HepG2 (cell line): Measurements from ENCODE around the gene EOGT. TPM values are rescaled to one million over a fixed set of nuclear protein-coding genes. Genes with fewer than 3 reads are reported as not detected.

Source experiments
- ATAC-seq: fragments of 200-7000 bp; cut with Tn5 transposase; 3 replicates; pipeline ENCODE4 v1.9.1; 2020; ENCODE audit warnings: mild to moderate bottlenecking, moderate library complexity
- BruUV-seq: library from RNA; stranded (reverse); fragments of 400-500 nt; replicated peaks from 2 replicates; lab custom pipeline; 2021; lab: Mats Ljungman, UMichigan
- CTCF ChIA-PET: fragments of 300-600 bp; formaldehyde crosslinking; extraction: SDS; loops from one replicate; lab custom pipeline; 2021; ENCODE audit warnings: low total read pairs, inconsistent platforms, low intra/inter-chr PET ratio; lab: Yijun Ruan, JAX
- POLR2A ChIA-PET: fragments of 350-600 bp; sonication (Branson Sonifier 250); formaldehyde crosslinking; loops from one replicate; lab custom pipeline; 2020; ENCODE audit warnings: antibody characterized with exemption, inconsistent platforms; lab: Yijun Ruan, JAX
- DNase-seq: peaks from one replicate; pipeline ENCODE4 v3.0.0-alpha.2; 2015; ENCODE audit warnings: low spot score
- FAIRE-seq: peaks from 3 replicates; lab custom pipeline; 2011; peaks lifted over from hg19 to GRCh38; lab: Jason Lieb, UNC
- H2AFZ ChIP-seq: one replicate; pipeline ENCODE4 v1.6.1; 2011; ENCODE audit warnings: low read length, inconsistent platforms
- H3K27ac ChIP-seq: fragments of 300-600 bp; 3 replicates; pipeline ENCODE4 v1.8.0; 2011; ENCODE audit warnings: mixed run types, mild to moderate bottlenecking, mixed read lengths, low read length, inconsistent platforms; ENCODE audit not compliant: insufficient read depth; ENCODE audit errors: extremely low read length
- H3K27me3 ChIP-seq, 2 experiments: fragments of 200-600 bp in 1 of 2; 2 replicates in 1 of 2; 3 replicates in 1 of 2; pipeline versions ENCODE4 v1.6.0 to v1.8.0; 2011; ENCODE audit warnings: low read length in 2 of 2, mild to moderate bottlenecking in 2 of 2, moderate library complexity in 2 of 2, inconsistent platforms in 1 of 2; ENCODE audit not compliant: insufficient read depth in 2 of 2, control insufficient read depth in 1 of 2
- H3K36me3 ChIP-seq, 2 experiments: fragments of 200-600 bp in 1 of 2; replicated peaks in 1 of 2; 2 replicates in 1 of 2; 3 replicates in 1 of 2; pipeline versions ENCODE4 v1.5.1 to v1.8.0; 2011; ENCODE audit warnings: low read length in 2 of 2, inconsistent platforms in 1 of 2; ENCODE audit not compliant: insufficient read depth in 2 of 2, control insufficient read depth in 1 of 2
- H3K4me1 ChIP-seq: 2 replicates; pipeline ENCODE4 v1.5.1; 2012; ENCODE audit warnings: low read length, inconsistent platforms; ENCODE audit not compliant: insufficient read depth
- H3K4me2 ChIP-seq: 2 replicates; pipeline ENCODE4 v1.6.0; 2011; ENCODE audit warnings: low read depth, low read length, inconsistent platforms
- H3K4me3 ChIP-seq, 3 experiments: fragments of 200-600 bp in 1 of 3; sonication (generic), shearing (Covaris generic) in 1 of 3; replicated peaks in 1 of 3; 2 replicates each; pipeline ENCODE4 v1.5.1; 2011 to 2016; ENCODE audit warnings: low read length in 3 of 3, inconsistent platforms in 2 of 3, low read depth in 2 of 3, mild to moderate bottlenecking in 2 of 3, control low read depth in 1 of 3, mixed read lengths in 1 of 3; ENCODE audit not compliant: insufficient read depth in 1 of 3
- H3K79me2 ChIP-seq: one replicate; pipeline ENCODE4 v1.6.1; 2011; ENCODE audit warnings: low read length, inconsistent platforms; ENCODE audit not compliant: insufficient read depth
- H3K9ac ChIP-seq: 2 replicates; pipeline ENCODE4 v1.6.0; 2011; ENCODE audit warnings: mild to moderate bottlenecking, low read depth, low read length, inconsistent platforms; ENCODE audit not compliant: insufficient read depth
- H3K9me3 ChIP-seq: 2 replicates; pipeline ENCODE4 v1.5.1; 2012; ENCODE audit warnings: mild to moderate bottlenecking, low read length
- H4K20me1 ChIP-seq: 2 replicates; pipeline ENCODE4 v1.6.0; 2011; ENCODE audit warnings: inconsistent platforms, mild to moderate bottlenecking, low read length, moderate library complexity; ENCODE audit not compliant: insufficient read depth
- CCDC6 ChIP-seq: sonication (generic); formaldehyde crosslinking; IDR thresholded peaks from 2 replicates; pipeline ENCODE4 v1.8.1; 2022; ENCODE audit warnings: mild to moderate bottlenecking, missing genetic modification reagents, moderate library complexity
- GTF3A ChIP-seq: sonication (generic); formaldehyde crosslinking; conservative IDR thresholded peaks from 2 replicates; pipeline ENCODE4 v1.4.0; 2020; ENCODE audit warnings: mild to moderate bottlenecking, missing genetic modification reagents
- MAX ChIP-seq: IDR thresholded peaks from 2 replicates; pipeline ENCODE4 v1.6.1; 2012; ENCODE audit warnings: inconsistent platforms
- MXI1 ChIP-seq: IDR thresholded peaks from 3 replicates; pipeline ENCODE4 v1.6.1; 2012; ENCODE audit warnings: low read depth, low read length, inconsistent platforms, borderline replicate concordance
- NR2F2 ChIP-seq: IDR thresholded peaks from 2 replicates; pipeline ENCODE4 v1.6.1; 2012; ENCODE audit warnings: low read depth, inconsistent platforms, borderline replicate concordance
- RBM39 ChIP-seq: fragments of 200-400 bp; formaldehyde crosslinking; IDR thresholded peaks from one replicate; pipeline ENCODE4 v1.6.1; 2018; ENCODE audit warnings: antibody characterized with exemption, mild to moderate bottlenecking, low read depth, low read length; ENCODE audit not compliant: poor library complexity, severe bottlenecking
- RFX1 ChIP-seq: fragments of 450-650 bp; IDR thresholded peaks from 2 replicates; pipeline ENCODE4 v1.6.1; 2017
- TFAP4 ChIP-seq: sonication (generic); IDR thresholded peaks from 2 replicates; pipeline ENCODE4 v1.6.1; 2016; ENCODE audit warnings: low read depth, borderline replicate concordance
- TGIF2 ChIP-seq: IDR thresholded peaks from 2 replicates; pipeline ENCODE4 v1.6.1; 2016; ENCODE audit warnings: control low read depth, missing compliant biosample characterization
- TOPORS ChIP-seq: sonication (generic); formaldehyde crosslinking; IDR thresholded peaks from 2 replicates; pipeline ENCODE4 v1.8.0; 2023; ENCODE audit warnings: mild to moderate bottlenecking, missing genetic modification reagents
- ZHX2 ChIP-seq, 2 experiments: sonication (generic) in 1 of 2; formaldehyde crosslinking in 1 of 2; IDR thresholded peaks; 2 replicates each; pipeline versions ENCODE4 v1.6.1 to v1.9.0; 2014 to 2022; ENCODE audit warnings: antibody characterized with exemption in 1 of 2, borderline replicate concordance in 1 of 2, inconsistent platforms in 1 of 2, low read depth in 1 of 2, missing genetic modification reagents in 1 of 2
- ZNF263 ChIP-seq: sonication (generic); formaldehyde crosslinking; IDR thresholded peaks from 2 replicates; pipeline ENCODE4 v1.4.0; 2020; ENCODE audit warnings: missing genetic modification reagents
- ZNF510 ChIP-seq: sonication (generic); formaldehyde crosslinking; IDR thresholded peaks from 2 replicates; pipeline ENCODE4 v1.4.0; 2020; ENCODE audit warnings: low read depth, mild to moderate bottlenecking, missing genetic modification reagents
- ZNF629 ChIP-seq: sonication (generic); formaldehyde crosslinking; conservative IDR thresholded peaks from 2 replicates; pipeline ENCODE4 v1.5.0; 2020; ENCODE audit warnings: missing genetic modification reagents
- WGBS: methylation state at CpG from one replicate; pipeline ENCODE4 v1.1.6; 2017; ENCODE audit warnings: low lambda C conversion rate; 5-methylcytosine and 5-hydroxymethylcytosine counted together
- in situ Hi-C: cut with HindIII; loops from 2 replicates; pipeline ENCODE4 v1.10.0; 2017; ENCODE audit warnings: low pct_unique_long_range_greater_than_20kb; ENCODE audit not compliant: extremely low pct_ligation_motif_present
- intact Hi-C: fragments of 100-400 bp; cut with micrococcal nuclease; formaldehyde crosslinking; loops from one replicate; pipeline ENCODE4 v1.10.0; 2022; ENCODE audit not compliant: unreplicated experiment
- polyA plus RNA-seq, 8 experiments: library from polyadenylated mRNA; depleted of rRNA in 3 of 8; stranded (reverse) in 7 of 8; unstranded in 1 of 8; fragments of >200 nt; fragmentation: Illumina TruSeq in 4 of 8; extraction: Trizol in 4 of 8; gene quantifications; 2 replicates each; pipeline versions ENCODE4 v1.2.1 to v1.2.3, GENCODE V29; 2011 to 2016; ENCODE audit warnings: low read depth in 4 of 8, missing spikeins in 1 of 8, mixed read lengths in 1 of 8; ENCODE audit not compliant: insufficient read depth in 1 of 8
- total RNA-seq, 5 experiments: library from RNA; depleted of rRNA; stranded (reverse); fragments of >200 nt; fragmentation: Illumina TruSeq; extraction: Trizol; gene quantifications; 2 replicates each; pipeline ENCODE4 v1.2.3, GENCODE V29; 2016; ENCODE audit warnings: low read depth in 1 of 5

Gene EOGT
- total and polyA plus RNA-seq, 2 of the 13 experiments (the other 11 are each of a cell fraction or from before 2014, with no cell fraction given) = 4.5 to 18.6 TPM

- Histone ChIP-seq H3K27me3 (no peaks in the 10 kb centered on the region), H3K36me3 (peaks cover 0 to 12% of the 10 kb centered on the region in 2 experiments; a peak in 3 of 5 replicates), H3K4me3 (peak overlapping the region; percentile 79 to 94 (median 86)), H2AFZ (no peak overlapping the region), H4K20me1 (no peaks in the 10 kb centered on the region), H3K9me3 (no peaks in the 10 kb centered on the region), H3K9ac (peak overlapping the region; percentile 90), H3K4me1 (peaks cover 24% of the 10 kb centered on the region), H3K79me2 (no peaks in the 10 kb centered on the region), H3K27ac (peak overlapping the region; percentile 90), H3K4me2 (peak overlapping the region; percentile 78)
- POLR2A ChIA-PET = interaction anchor here (1.2 to 2.3 kb wide), 2 partner anchors 39 to 67 kb away, joined by 6 to 11 read pairs; partner anchors contain the start of genes TMF1 and UBA3
- WGBS = 27% methylated on average over 7 of the region's 36 CpGs
- DNase-seq (peak; percentile 22), ATAC-seq (peak; percentile 78), FAIRE-seq (no peak)
- in situ Hi-C loops (no loop called here), intact Hi-C loops (loop anchor here (5.0 kb wide), 1 partner anchor 39 kb away; the partner anchor contains the start of gene TMF1)
- BruUV-seq = no TSS peak
- 0 out of 2 replicates have a peak, but pooled peaks have one; percentile 12 for TF ChIP-seq ZNF263
- TF ChIP-seq MAX = no peak
- peak; percentile 7; the same call in 1 of the 3 replicates for TF ChIP-seq MXI1
- peak; percentile 56; the same call in 1 of the 2 replicates for TF ChIP-seq TFAP4
- 0 out of 2 replicates have a peak, but pooled peaks have one; percentile 2 for TF ChIP-seq ZNF629
- no peak for TF ChIP-seq RFX1
- peak; percentile 26 for TF ChIP-seq RBM39
- 0 out of 2 replicates have a peak, but pooled peaks have one; percentile 8 for TF ChIP-seq NR2F2
- TF ChIP-seq GTF3A (CRISPR knock-in tag) = no peak
- TF ChIP-seq ZNF510 = no peak
- TF ChIP-seq ZHX2 (IDR thresholded peaks at IDR 0.05; ENCODE audit: low read depth) = no peak
- no peak for TF ChIP-seq ZHX2 (CRISPR knock-in tag; IDR thresholded peaks at IDR 0.05; ENCODE audit: borderline replicate concordance)
- peak; percentile 35; the same call in 1 of the 2 replicates for TF ChIP-seq TGIF2 (CRISPR knock-in tag)
- TF ChIP-seq TOPORS (CRISPR knock-in tag) = peak; percentile 1; the same call in 1 of the 2 replicates
- 0 out of 2 replicates have a peak, but pooled peaks have one; percentile 36 for TF ChIP-seq CCDC6
- CTCF ChIA-PET = no interaction called here
Observed at GRCh38 chr3:69012800-69013252, 658 bp downstream of the EOGT start.
